Measurements from ENCODE around the gene LYVE1. TPM values are rescaled to one million over a fixed set of nuclear protein-coding genes. Genes with fewer than 3 reads are reported as not detected.
A peak's percentile ranks its signal among the peaks of the same experiment; 100 is the strongest.

The LYVE1 gene
- total RNA-seq, 1 donor from 2014 or later, result not detected

GRCh38 chr11:10541561-10541930, 26.9 kb downstream of the LYVE1 start:
- Mint-ChIP-seq H3K4me1 (ENCODE audit: low read depth) (peaks cover 24% of the 10 kb centered on the region), H3K4me3 (peak overlapping the region; percentile 90), H3K36me3 (ENCODE audit: low read depth) (no peaks in the 10 kb centered on the region), H3K9me3 (peaks cover 4% of the 10 kb centered on the region), H3K27me3 (ENCODE audit: insufficient read depth) (peaks cover 5% of the 10 kb centered on the region), H3K27ac (peak overlapping the region; percentile 52)
- no peak for DNase-seq (ENCODE audit: low spot score)
- intact Hi-C loops (cut with micrococcal nuclease), result loop anchor here (1.0 to 5.0 kb wide), 13 partner anchors 82 to 1859 kb away; partner anchors contain the start of genes AMPD3, CTR9, EIF4G2 and RPL27A

GRCh38 chr11:10540915-10541560, 27.4 kb downstream of the LYVE1 start, which contains the start of gene RNF141:
Gene RNF141, minus strand, starts transcription at chr11:10541187. Its CDS starts 7,029 bp downstream, at chr11:10534158.
- DNase-seq (ENCODE audit: low spot score), result peak; percentile 92
- Mint-ChIP-seq H3K27ac (peak within 1 kb of the TSS; percentile 73), H3K36me3 (ENCODE audit: low read depth) (no peaks in the 10 kb centered on the region), H3K4me3 (peak within 1 kb of the TSS; percentile 90), H3K4me1 (ENCODE audit: low read depth) (peaks cover 29% of the 10 kb centered on the region), H3K27me3 (ENCODE audit: insufficient read depth) (peaks cover 5% of the 10 kb centered on the region), H3K9me3 (peaks cover 4% of the 10 kb centered on the region)
- intact Hi-C loops (cut with micrococcal nuclease), result loop anchor here (1.0 to 5.0 kb wide), 15 partner anchors 14 to 1858 kb away; partner anchors contain the start of genes AMPD3, CTR9, EIF4G2 and RPL27A

- intact Hi-C loops (cut with micrococcal nuclease), result loop anchor here (1.0 to 5.0 kb wide), 13 partner anchors 13 to 1858 kb away; partner anchors contain the start of genes CTR9, EIF4G2, RPL27A and TRIM66
- Mint-ChIP-seq H3K36me3 (ENCODE audit: low read depth) (no peaks in the 10 kb centered on the region), H3K4me3 (peak overlapping the region; percentile 90), H3K4me1 (ENCODE audit: low read depth) (peaks cover 32% of the 10 kb centered on the region), H3K27me3 (ENCODE audit: insufficient read depth) (peaks cover 5% of the 10 kb centered on the region), H3K9me3 (peaks cover 4% of the 10 kb centered on the region), H3K27ac (peak overlapping the region; percentile 73)
- no peak for DNase-seq (ENCODE audit: low spot score)
Measured at GRCh38 chr11:10540546-10540914, 27.9 kb downstream of the LYVE1 start.

GRCh38 chr11:10539339-10539738, 29.1 kb downstream of the LYVE1 start:
- intact Hi-C loops (cut with micrococcal nuclease), result no loop called here
- Mint-ChIP-seq H3K4me1 (ENCODE audit: low read depth) (peaks cover 32% of the 10 kb centered on the region), H3K4me3 (peak overlapping the region; percentile 90), H3K27me3 (ENCODE audit: insufficient read depth) (peaks cover 5% of the 10 kb centered on the region), H3K9me3 (peaks cover 3% of the 10 kb centered on the region), H3K36me3 (ENCODE audit: low read depth) (no peaks in the 10 kb centered on the region), H3K27ac (no peak overlapping the region)
- DNase-seq (ENCODE audit: low spot score), result no peak

- H3K27me3 Mint-ChIP-seq (ENCODE audit: insufficient read depth), result peaks cover 2% of the 10 kb centered on the region
- no peak overlapping the region for H3K27ac Mint-ChIP-seq
- intact Hi-C loops (cut with micrococcal nuclease), result no loop called here
- H3K36me3 Mint-ChIP-seq (ENCODE audit: low read depth), result no peaks in the 10 kb centered on the region
- no peak overlapping the region for H3K4me3 Mint-ChIP-seq
- no peak for DNase-seq (ENCODE audit: low spot score)
- peaks cover 32% of the 10 kb centered on the region for H3K4me1 Mint-ChIP-seq (ENCODE audit: low read depth)
- H3K9me3 Mint-ChIP-seq, result no peaks in the 10 kb centered on the region
Measured at GRCh38 chr11:10538924-10539323, 29.5 kb downstream of the LYVE1 start.

- DNase-seq (ENCODE audit: low spot score), result no peak
- Mint-ChIP-seq H3K4me3 (no peak overlapping the region), H3K9me3 (no peaks in the 10 kb centered on the region), H3K27me3 (ENCODE audit: insufficient read depth) (peaks cover 2% of the 10 kb centered on the region), H3K36me3 (ENCODE audit: low read depth) (peaks cover 5% of the 10 kb centered on the region), H3K27ac (no peak overlapping the region), H3K4me1 (ENCODE audit: low read depth) (peaks cover 32% of the 10 kb centered on the region)
- intact Hi-C loops (cut with micrococcal nuclease), result no loop called here
Measured at GRCh38 chr11:10537600-10537999, 30.9 kb downstream of the LYVE1 start.

GRCh38 chr11:10534316-10534715, 34.1 kb downstream of the LYVE1 start:
- peaks cover 14% of the 10 kb centered on the region for H3K36me3 Mint-ChIP-seq (ENCODE audit: low read depth)
- H3K27me3 Mint-ChIP-seq (ENCODE audit: insufficient read depth), result no peaks in the 10 kb centered on the region
- H3K4me1 Mint-ChIP-seq (ENCODE audit: low read depth), result peaks cover 14% of the 10 kb centered on the region
- H3K9me3 Mint-ChIP-seq, result no peaks in the 10 kb centered on the region
- intact Hi-C loops (cut with micrococcal nuclease), result no loop called here
- H3K27ac Mint-ChIP-seq, result no peak overlapping the region
- no peak overlapping the region for H3K4me3 Mint-ChIP-seq
- DNase-seq (ENCODE audit: low spot score), result no peak

GRCh38 chr11:10533323-10533722, 35.1 kb downstream of the LYVE1 start:
- intact Hi-C loops (cut with micrococcal nuclease), result no loop called here
- H3K27ac Mint-ChIP-seq, result no peak overlapping the region
- peaks cover 12% of the 10 kb centered on the region for H3K4me1 Mint-ChIP-seq (ENCODE audit: low read depth)
- no peak for DNase-seq (ENCODE audit: low spot score)
- no peaks in the 10 kb centered on the region for H3K9me3 Mint-ChIP-seq
- H3K4me3 Mint-ChIP-seq, result no peak overlapping the region
- H3K36me3 Mint-ChIP-seq (ENCODE audit: low read depth), result peaks cover 14% of the 10 kb centered on the region
- H3K27me3 Mint-ChIP-seq (ENCODE audit: insufficient read depth), result no peaks in the 10 kb centered on the region

GRCh38 chr11:10532526-10532925, 35.9 kb downstream of the LYVE1 start:
- Mint-ChIP-seq H3K4me3 (no peak overlapping the region), H3K4me1 (ENCODE audit: low read depth) (peaks cover 16% of the 10 kb centered on the region), H3K9me3 (no peaks in the 10 kb centered on the region), H3K36me3 (ENCODE audit: low read depth) (peaks cover 15% of the 10 kb centered on the region), H3K27me3 (ENCODE audit: insufficient read depth) (no peaks in the 10 kb centered on the region), H3K27ac (no peak overlapping the region)
- intact Hi-C loops (cut with micrococcal nuclease), result no loop called here
- DNase-seq (ENCODE audit: low spot score), result no peak

GRCh38 chr11:10529279-10529678, 39.2 kb downstream of the LYVE1 start:
- Mint-ChIP-seq H3K27me3 (ENCODE audit: insufficient read depth) (no peaks in the 10 kb centered on the region), H3K36me3 (ENCODE audit: low read depth) (peaks cover 28% of the 10 kb centered on the region), H3K27ac (no peak overlapping the region), H3K4me3 (no peak overlapping the region), H3K9me3 (no peaks in the 10 kb centered on the region), H3K4me1 (ENCODE audit: low read depth) (peaks cover 20% of the 10 kb centered on the region)
- intact Hi-C loops (cut with micrococcal nuclease), result no loop called here
- DNase-seq (ENCODE audit: low spot score), result no peak

- Mint-ChIP-seq H3K27me3 (ENCODE audit: insufficient read depth) (no peaks in the 10 kb centered on the region), H3K27ac (no peak overlapping the region), H3K36me3 (ENCODE audit: low read depth) (peaks cover 32% of the 10 kb centered on the region), H3K4me1 (ENCODE audit: low read depth) (peaks cover 20% of the 10 kb centered on the region), H3K9me3 (no peaks in the 10 kb centered on the region), H3K4me3 (no peak overlapping the region)
- intact Hi-C loops (cut with micrococcal nuclease), result no loop called here
- no peak for DNase-seq (ENCODE audit: low spot score)
Measured at GRCh38 chr11:10528121-10528520, 40.3 kb downstream of the LYVE1 start.

GRCh38 chr11:10526974-10527918, 41.2 kb downstream of the LYVE1 start:
- peak overlapping the region; percentile 20 for H3K27ac Mint-ChIP-seq
- no peaks in the 10 kb centered on the region for H3K27me3 Mint-ChIP-seq (ENCODE audit: insufficient read depth)
- no peak for DNase-seq (ENCODE audit: low spot score)
- H3K4me3 Mint-ChIP-seq, result peak overlapping the region; percentile 28
- H3K9me3 Mint-ChIP-seq, result no peaks in the 10 kb centered on the region
- peaks cover 24% of the 10 kb centered on the region for H3K36me3 Mint-ChIP-seq (ENCODE audit: low read depth)
- intact Hi-C loops (cut with micrococcal nuclease), result loop anchor here (1.0 kb wide), 1 partner anchor 13 kb away; no protein-coding TSS in a partner anchor
- peaks cover 20% of the 10 kb centered on the region for H3K4me1 Mint-ChIP-seq (ENCODE audit: low read depth)

GRCh38 chr11:10524471-10524870, 44.0 kb downstream of the LYVE1 start:
- intact Hi-C loops (cut with micrococcal nuclease), result no loop called here
- H3K9me3 Mint-ChIP-seq, result no peaks in the 10 kb centered on the region
- DNase-seq (ENCODE audit: low spot score), result no peak
- peaks cover 26% of the 10 kb centered on the region for H3K36me3 Mint-ChIP-seq (ENCODE audit: low read depth)
- no peak overlapping the region for H3K27ac Mint-ChIP-seq
- peaks cover 20% of the 10 kb centered on the region for H3K4me1 Mint-ChIP-seq (ENCODE audit: low read depth)
- no peak overlapping the region for H3K4me3 Mint-ChIP-seq
- no peaks in the 10 kb centered on the region for H3K27me3 Mint-ChIP-seq (ENCODE audit: insufficient read depth)
